ENCODE data around the gene MSH2. TPM values are rescaled to one million over a fixed set of nuclear protein-coding genes. Genes with fewer than 3 reads are reported as not detected.

MSH2 gene
- total and polyA plus RNA-seq, 2 of the 13 experiments (the other 11 are each of a cell fraction or from before 2014, with no cell fraction given) = 19.9 to 76.3 TPM

- no peaks in the 10 kb centered on the region for H3K27me3 ChIP-seq (ENCODE audit: control insufficient read depth in 1 of 2, insufficient read depth in 2 of 2, low read length in 2 of 2)
- ATAC-seq = no peak
- CTCF ChIA-PET (ENCODE audit: low intra/inter-chr PET ratio, low total read pairs) = no interaction called here
- no peaks in the 10 kb centered on the region for H3K79me2 ChIP-seq (ENCODE audit: insufficient read depth, low read length)
- no peak overlapping the region for H3K27ac ChIP-seq (ENCODE audit: extremely low read length, insufficient read depth, low read length)
- no peaks in the 10 kb centered on the region for H3K36me3 ChIP-seq (replicated peaks in 1 of 2; ENCODE audit: control insufficient read depth in 1 of 2, insufficient read depth in 2 of 2, low read length in 2 of 2)
- no peaks in the 10 kb centered on the region for H3K9me3 ChIP-seq (ENCODE audit: low read length)
- in situ Hi-C loops (cut with HindIII; ENCODE audit: extremely low pct_ligation_motif_present, low pct_unique_long_range_greater_than_20kb) = no loop called here
- H3K4me2 ChIP-seq (ENCODE audit: low read depth, low read length) = no peak overlapping the region
- no peaks in the 10 kb centered on the region for H4K20me1 ChIP-seq (ENCODE audit: insufficient read depth, low read length)
- no peak overlapping the region for H3K9ac ChIP-seq (ENCODE audit: insufficient read depth, low read depth, low read length)
- H3K4me3 ChIP-seq (replicated peaks in 1 of 3; ENCODE audit: insufficient read depth in 1 of 3, low read depth in 2 of 3, low read length in 3 of 3) = no peak overlapping the region
- no TSS peak for BruUV-seq (replicated peaks)
- no peaks in the 10 kb centered on the region for H3K4me1 ChIP-seq (ENCODE audit: insufficient read depth, low read length)
- intact Hi-C loops (cut with micrococcal nuclease; ENCODE audit: unreplicated experiment) = no loop called here
- no peak for FAIRE-seq
- no peak for TF ChIP-seq EP300 (IDR thresholded peaks at IDR 0.05; ENCODE audit: low read depth in 2 of 2, low read length in 2 of 2)
- no peak for TF ChIP-seq EP300 (CRISPR knock-in tag; IDR thresholded peaks at IDR 0.05; ENCODE audit: borderline replicate concordance)
- no peak for TF ChIP-seq NR2C2 (CRISPR knock-in tag; IDR thresholded peaks at IDR 0.05; ENCODE audit: borderline replicate concordance)
- TF ChIP-seq GATA4 (IDR thresholded peaks at IDR 0.05; ENCODE audit: borderline replicate concordance, low read depth) = no peak
- TF ChIP-seq ZNF343 (CRISPR knock-in tag; IDR thresholded peaks at IDR 0.05) = no peak
- no peak for TF ChIP-seq DMTF1 (CRISPR knock-in tag; IDR thresholded peaks at IDR 0.05)
- 59% methylated on average over 7 of the region's 7 CpGs for WGBS (ENCODE audit: low lambda C conversion rate)
- POLR2A ChIA-PET = no interaction called here
- no peak for DNase-seq (ENCODE audit: low spot score)
- H2AFZ ChIP-seq (ENCODE audit: low read length) = no peak overlapping the region
Measured at GRCh38 chr2:47516360-47517104, 113.6 kb downstream of the MSH2 start.
